ENCODE measurements around the gene TMEM151B. TPM values are rescaled to one million over a fixed set of nuclear protein-coding genes. Genes with fewer than 3 reads are reported as not detected.
"Not testable (repeated sequence)": the region's sequence is repeated elsewhere in the genome, so short reads cannot be mapped to it uniquely, and the experiment has no call there.

Gene TMEM151B
- total RNA-seq, 2 donors from 2014 or later: 0.05 to 0.19 TPM

GRCh38 chr6:44341095-44341890, 71.0 kb downstream of the TMEM151B start:
- H3K27ac Mint-ChIP-seq: no peak overlapping the region
- ATAC-seq (replicated peaks): no peak
- no peaks in the 10 kb centered on the region for H3K4me1 Mint-ChIP-seq
- no peaks in the 10 kb centered on the region for H3K36me3 Mint-ChIP-seq (ENCODE audit: low read depth)
- no peaks in the 10 kb centered on the region for H3K9me3 Mint-ChIP-seq
- H3K27me3 Mint-ChIP-seq: peaks cover 39% of the 10 kb centered on the region
- H3K4me3 Mint-ChIP-seq: no peak overlapping the region

GRCh38 chr6:44342052-44342451, 71.8 kb downstream of the TMEM151B start:
- no peak for ATAC-seq (replicated peaks)
- Mint-ChIP-seq H3K27me3 (peaks cover 39% of the 10 kb centered on the region), H3K9me3 (no peaks in the 10 kb centered on the region), H3K4me3 (no peak overlapping the region), H3K36me3 (ENCODE audit: low read depth) (no peaks in the 10 kb centered on the region), H3K27ac (no peak overlapping the region), H3K4me1 (no peaks in the 10 kb centered on the region)

GRCh38 chr6:44342489-44342888, 72.2 kb downstream of the TMEM151B start, which contains the start of gene SPATS1:
Gene SPATS1 (plus strand): TSS chr6:44342650. CDS start chr6:44343096, 446 bp downstream.
- Mint-ChIP-seq H3K4me3 (no peak within 1 kb of the TSS), H3K27me3 (peaks cover 39% of the 10 kb centered on the region), H3K9me3 (no peaks in the 10 kb centered on the region), H3K4me1 (no peaks in the 10 kb centered on the region), H3K36me3 (ENCODE audit: low read depth) (no peaks in the 10 kb centered on the region), H3K27ac (no peak within 1 kb of the TSS)
- no peak for ATAC-seq (replicated peaks)

GRCh38 chr6:44346818-44347217, 76.6 kb downstream of the TMEM151B start:
- not testable (repeated sequence) for H3K27ac Mint-ChIP-seq, H3K4me3 Mint-ChIP-seq

GRCh38 chr6:44349904-44350649, 79.8 kb downstream of the TMEM151B start:
- H3K4me3 Mint-ChIP-seq: no peak overlapping the region
- no peaks in the 10 kb centered on the region for H3K9me3 Mint-ChIP-seq
- peaks cover 10% of the 10 kb centered on the region for H3K27me3 Mint-ChIP-seq
- ATAC-seq (replicated peaks): no peak
- no peaks in the 10 kb centered on the region for H3K36me3 Mint-ChIP-seq (ENCODE audit: low read depth)
- H3K27ac Mint-ChIP-seq: no peak overlapping the region
- no peaks in the 10 kb centered on the region for H3K4me1 Mint-ChIP-seq

More at GRCh38 chr6:44346818-44347217, 76.6 kb downstream of the TMEM151B start:
- H3K4me1 Mint-ChIP-seq; H3K36me3 Mint-ChIP-seq (ENCODE audit: low read depth); ATAC-seq (replicated peaks); H3K9me3 Mint-ChIP-seq: not testable (repeated sequence)
- peaks cover 35% of the 10 kb centered on the region for H3K27me3 Mint-ChIP-seq

GRCh38 chr6:44350650-44350994, 80.4 kb downstream of the TMEM151B start:
- H3K36me3 Mint-ChIP-seq (ENCODE audit: low read depth); H3K4me3 Mint-ChIP-seq; H3K9me3 Mint-ChIP-seq; H3K27ac Mint-ChIP-seq; H3K27me3 Mint-ChIP-seq; H3K4me1 Mint-ChIP-seq; ATAC-seq (replicated peaks): not testable (repeated sequence)

GRCh38 chr6:44352259-44352658, 82.0 kb downstream of the TMEM151B start:
- no peak for ATAC-seq (replicated peaks)
- H3K4me3 Mint-ChIP-seq: no peak overlapping the region
- no peak overlapping the region for H3K27ac Mint-ChIP-seq
- peaks cover 12% of the 10 kb centered on the region for H3K27me3 Mint-ChIP-seq
- H3K9me3 Mint-ChIP-seq: no peaks in the 10 kb centered on the region
- H3K36me3 Mint-ChIP-seq (ENCODE audit: low read depth): no peaks in the 10 kb centered on the region
- H3K4me1 Mint-ChIP-seq: no peaks in the 10 kb centered on the region

GRCh38 chr6:44353336-44353735, 83.1 kb downstream of the TMEM151B start:
- Mint-ChIP-seq H3K9me3 (no peaks in the 10 kb centered on the region), H3K36me3 (ENCODE audit: low read depth) (no peaks in the 10 kb centered on the region), H3K27ac (no peak overlapping the region), H3K27me3 (peaks cover 10% of the 10 kb centered on the region), H3K4me1 (no peaks in the 10 kb centered on the region), H3K4me3 (no peak overlapping the region)
- no peak for ATAC-seq (replicated peaks)

- Mint-ChIP-seq H3K9me3 (no peaks in the 10 kb centered on the region), H3K4me1 (no peaks in the 10 kb centered on the region), H3K27me3 (peaks cover 8% of the 10 kb centered on the region), H3K36me3 (ENCODE audit: low read depth) (no peaks in the 10 kb centered on the region), H3K27ac (no peak overlapping the region), H3K4me3 (no peak overlapping the region)
- no peak for ATAC-seq (replicated peaks)
Observed at GRCh38 chr6:44355640-44356039, 85.4 kb downstream of the TMEM151B start.

- no peak overlapping the region for H3K27ac Mint-ChIP-seq
- no peaks in the 10 kb centered on the region for H3K9me3 Mint-ChIP-seq
- ATAC-seq (replicated peaks): no peak
- H3K36me3 Mint-ChIP-seq (ENCODE audit: low read depth): no peaks in the 10 kb centered on the region
- no peak overlapping the region for H3K4me3 Mint-ChIP-seq
- peaks cover 8% of the 10 kb centered on the region for H3K27me3 Mint-ChIP-seq
- H3K4me1 Mint-ChIP-seq: no peaks in the 10 kb centered on the region
Observed at GRCh38 chr6:44356487-44356886, 86.2 kb downstream of the TMEM151B start.

Other genes with a start within 250 kb of the TMEM151B start
- 10 to 100 TPM; 29.3 to 54.0 TPM for gene MRPL14, start 143.0 kb upstream of the TMEM151B start, total RNA-seq
- gene TMEM63B, start 142.9 kb upstream of the TMEM151B start, total RNA-seq: 10 to 100 TPM; 12.1 to 21.4 TPM
- 1 to 10 TPM in 1 of 2 donors, not detected in 1; 1.1 TPM for gene CAPN11, start 111.6 kb upstream of the TMEM151B start, total RNA-seq
- gene MYMX, start 53.5 kb upstream of the TMEM151B start, total RNA-seq: not detected
- 10 to 100 TPM; 40.8 to 80.8 TPM for gene SLC29A1, start 46.9 kb upstream of the TMEM151B start, total RNA-seq
- gene HSP90AB1, start 23.3 kb upstream of the TMEM151B start, total RNA-seq: 1,000 to 10,000 TPM; 1,019 to 1,822 TPM
- 10 to 100 TPM; 16.5 to 22.3 TPM for gene SLC35B2, start 12.9 kb upstream of the TMEM151B start, total RNA-seq
- 10 to 100 TPM; 20.5 to 26.9 TPM for gene NFKBIE, start 4.9 kb upstream of the TMEM151B start, total RNA-seq
- 10 to 100 TPM; 10.2 to 13.8 TPM for gene AARS2, start 42.9 kb downstream of the TMEM151B start, total RNA-seq
- gene SPATS1, start 72.2 kb downstream of the TMEM151B start, total RNA-seq: not detected
- 10 to 100 TPM; 25.8 to 26.0 TPM for gene CDC5L, start 117.3 kb downstream of the TMEM151B start, total RNA-seq

Data from activated T-helper 17 cell treated with anti-CD3 and anti-CD28 coated beads, Interleukin-2, amount 50 U/mL, for 72 hours (primary cell).